Mesenteric fat pad (tissue), 1 donor: ENCODE measurements around the gene LCA5. TPM values are rescaled to one million over a fixed set of nuclear protein-coding genes. Genes with fewer than 3 reads are reported as not detected.
"Not testable (repeated sequence)": the region's sequence is repeated elsewhere in the genome, so short reads cannot be mapped to it uniquely, and the experiment has no call there.

Experiments used
- DNase-seq: peaks from one replicate; pipeline ENCODE4 v3.0.0-alpha.2; 2020; ENCODE audit warnings: low spot score
- total RNA-seq: library from RNA; stranded (reverse); fragmentation: NEBNext Ultra II Directional; extraction: Animal tissue kit (Norgen Biotek cat#: 25700); gene quantifications from one replicate; pipeline ENCODE4 v1.2.1, GENCODE V29; 2021
- donor health status: DM: yes; HTN: yes; CAD: no.

Gene LCA5
- total RNA-seq, 1 donor from 2014 or later = 3.1 TPM

DNA sequence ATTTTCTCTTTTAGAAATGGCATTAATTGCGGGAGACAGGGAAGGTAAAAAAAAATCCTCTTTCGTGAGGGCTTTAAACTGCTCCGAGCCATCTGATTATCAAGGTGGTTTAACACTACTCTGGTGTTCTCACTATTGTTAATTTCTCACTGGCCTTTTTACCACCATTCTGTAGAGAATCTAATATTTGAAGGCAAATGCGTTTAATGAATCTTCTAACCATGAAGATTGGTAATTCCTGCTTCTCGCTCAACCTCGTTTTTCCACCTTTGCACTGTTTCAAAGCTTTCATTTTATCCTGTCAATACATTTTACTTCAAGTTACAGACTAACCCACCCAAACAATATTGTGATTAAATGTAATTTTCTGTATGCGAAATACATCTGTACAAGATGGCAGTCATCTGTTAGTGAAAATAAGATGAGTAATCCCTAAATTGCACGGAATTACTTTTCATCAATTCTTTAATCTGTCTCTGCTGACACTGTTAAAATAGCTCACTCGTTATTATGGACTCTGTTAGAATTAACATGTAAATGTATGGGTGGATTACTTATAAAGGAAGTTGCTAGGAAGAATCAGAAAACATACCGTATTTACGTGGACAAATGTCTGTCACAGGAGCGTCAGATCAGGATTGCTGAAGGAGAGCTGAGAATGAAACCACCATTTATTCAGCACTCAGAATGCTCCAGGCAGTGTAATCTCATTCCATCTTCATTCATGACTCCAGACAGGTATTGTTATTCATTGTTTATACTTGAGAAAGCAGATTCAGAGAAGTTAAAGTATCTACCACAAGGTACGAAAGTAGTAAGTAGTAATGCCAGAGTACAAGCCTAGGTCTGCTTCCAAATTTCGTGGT, 1.1 kb upstream of the LCA5 start:
- DNase-seq = no peak

DNA sequence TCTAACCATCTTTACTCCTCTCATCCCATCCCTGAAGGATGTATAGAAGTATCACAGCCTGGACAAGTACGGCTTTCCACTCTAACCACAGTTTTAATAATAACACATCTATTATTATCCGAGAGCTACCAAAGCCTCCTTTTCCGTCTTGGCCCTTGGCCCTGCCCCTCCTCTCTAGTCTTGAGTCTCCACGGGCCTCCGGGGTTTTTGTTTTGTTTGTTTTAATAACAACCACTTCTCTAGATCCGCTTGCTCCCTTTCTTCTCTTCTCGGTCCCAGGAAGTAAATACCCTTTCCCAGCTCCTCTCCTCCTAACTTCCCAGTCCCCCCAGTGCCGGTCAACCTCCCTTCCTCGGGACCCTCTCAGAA, 661 bp downstream of the LCA5 start:
- no peak for DNase-seq

DNA sequence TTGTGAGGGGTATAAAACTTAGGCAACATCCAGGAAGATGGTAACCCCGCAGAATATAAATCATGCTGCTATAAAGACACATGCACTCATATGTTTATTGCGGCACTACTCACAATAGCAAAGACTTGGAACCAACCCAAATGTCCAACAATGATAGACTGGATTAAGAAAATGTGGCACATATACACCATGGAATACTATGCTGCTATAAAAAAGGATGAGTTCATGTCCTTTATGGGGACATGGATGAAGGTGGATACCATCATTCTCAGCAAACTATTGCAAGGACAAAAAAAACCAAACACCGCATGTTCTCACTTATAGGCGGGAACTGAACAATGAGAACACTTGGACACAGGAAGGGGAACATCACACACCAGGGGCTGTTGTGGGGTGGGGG, 7.7 kb downstream of the LCA5 start:
- not testable (repeated sequence) for DNase-seq

DNA sequence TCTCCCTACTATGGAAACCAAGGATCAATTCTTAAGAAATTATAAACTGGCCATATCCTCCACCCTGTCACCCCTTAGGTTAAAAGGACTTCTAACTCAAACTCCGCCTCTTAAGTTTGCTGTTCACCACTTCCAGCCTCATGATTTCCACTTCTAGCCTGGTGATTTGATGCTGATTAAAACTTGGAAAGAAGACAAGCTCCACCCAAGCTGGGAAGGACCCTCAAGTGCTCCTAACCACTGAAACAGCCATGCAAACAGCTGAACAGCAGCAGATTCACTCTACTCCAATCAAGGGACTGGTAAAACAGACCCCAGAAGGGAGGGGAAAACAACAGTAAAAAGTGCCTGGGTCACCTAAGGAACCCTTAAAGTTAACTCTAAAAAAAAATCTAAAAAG, 10.3 kb downstream of the LCA5 start:
- no peak for DNase-seq

GRCh38 chr6:79525272-79526100, 11.7 kb downstream of the LCA5 start:
- no peak for DNase-seq

DNA sequence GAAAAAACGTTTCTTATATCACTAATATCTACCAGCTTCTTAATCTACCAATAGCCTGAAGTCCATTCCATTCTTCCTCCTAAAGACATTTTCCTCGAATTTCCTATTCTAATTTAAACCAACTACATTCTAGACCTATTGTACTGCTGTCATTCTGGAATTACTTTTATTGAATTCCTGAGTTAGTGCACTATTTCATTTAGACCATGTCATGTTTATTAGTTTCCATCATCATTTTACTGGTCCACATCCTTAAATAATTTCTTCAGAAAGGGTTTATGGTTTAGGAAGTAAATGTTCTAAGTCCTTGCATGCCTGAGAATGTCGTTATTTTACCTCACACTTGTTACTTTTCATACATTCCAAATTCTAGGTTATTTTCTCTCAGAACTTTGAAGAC, 13.2 kb downstream of the LCA5 start:
- no peak for DNase-seq

DNA sequence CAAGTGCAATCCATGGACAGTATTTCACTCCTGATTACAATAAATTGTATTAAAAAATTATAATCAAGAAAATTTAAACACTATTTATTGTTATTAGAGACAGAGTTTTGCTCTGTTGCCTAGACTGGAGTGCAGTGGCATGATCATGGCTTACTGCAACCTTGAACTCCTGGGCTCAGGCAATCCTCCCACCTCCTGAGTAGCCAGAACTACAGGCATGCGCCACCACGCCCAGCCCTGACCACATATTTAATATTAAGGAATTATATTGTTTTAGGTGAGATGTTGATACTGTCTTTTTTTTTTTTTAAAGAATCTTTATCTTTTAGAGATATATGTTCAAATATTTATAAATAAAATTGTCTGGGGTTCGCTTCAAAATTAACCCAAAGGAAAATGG, 14.6 kb downstream of the LCA5 start:
- DNase-seq = no peak

- no peak for DNase-seq
Observed at GRCh38 chr6:79520534-79520933, 16.7 kb downstream of the LCA5 start.

GRCh38 chr6:79518842-79519241, 18.4 kb downstream of the LCA5 start:
- no peak for DNase-seq

DNA sequence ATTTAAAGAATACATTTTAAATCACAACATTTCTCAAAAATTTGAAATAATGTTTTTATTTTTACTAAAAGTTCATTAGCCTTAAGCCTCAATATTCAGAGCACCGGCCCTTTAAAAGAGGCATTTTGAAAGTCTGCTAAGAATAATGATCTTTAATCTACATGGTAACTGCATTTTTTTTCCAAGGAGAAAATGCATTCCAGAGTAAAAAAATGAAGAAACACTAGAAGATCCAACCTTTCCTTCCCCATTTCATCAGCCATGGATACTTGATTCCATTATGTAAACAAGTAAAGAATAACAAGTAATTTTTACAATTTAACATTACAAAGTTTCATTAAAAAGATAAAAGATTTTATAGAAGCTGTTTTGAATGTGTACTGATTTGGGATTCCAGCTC, 21.8 kb downstream of the LCA5 start:
- DNase-seq = no peak

GRCh38 chr6:79513111-79513510, 24.1 kb downstream of the LCA5 start:
- DNase-seq = no peak

- no peak for DNase-seq
Observed at GRCh38 chr6:79512014-79512413, 25.2 kb downstream of the LCA5 start.

DNA sequence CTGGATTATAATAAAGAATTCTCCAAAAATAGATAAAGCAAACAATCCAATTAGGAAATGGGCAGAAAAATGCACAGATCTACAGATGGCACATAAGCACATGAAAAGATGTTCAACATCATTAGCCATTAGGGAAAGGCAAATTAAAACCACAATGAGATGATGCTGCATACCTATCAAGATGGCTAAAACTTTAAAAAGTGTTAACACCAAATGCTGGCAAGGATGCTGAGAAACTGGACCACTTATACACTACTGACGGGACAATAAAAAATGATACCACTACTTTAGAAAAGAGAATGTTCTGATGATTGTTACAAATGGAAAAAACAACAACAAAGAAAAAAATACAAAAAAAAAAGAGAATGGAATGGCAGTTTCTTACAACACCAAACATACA, 26.5 kb downstream of the LCA5 start:
- no peak for DNase-seq

DNA sequence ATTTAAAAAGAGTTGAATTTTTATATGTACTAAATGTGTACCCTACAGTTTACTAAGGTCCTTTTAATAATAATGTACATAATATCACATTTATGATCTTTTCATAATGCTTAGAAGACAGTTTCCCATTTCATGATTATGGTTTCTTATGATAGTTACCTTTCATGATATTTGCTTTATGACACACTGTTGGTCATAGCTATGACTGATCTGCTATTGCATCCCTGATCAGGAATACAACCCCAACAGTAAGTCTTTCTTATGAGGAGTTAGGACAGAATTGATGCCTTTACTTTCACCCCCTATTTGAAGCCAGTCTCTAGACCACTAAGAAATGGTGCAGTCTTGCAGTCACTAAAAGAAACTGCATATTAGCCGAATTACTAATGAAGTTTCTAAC, 31.0 kb downstream of the LCA5 start:
- no peak for DNase-seq

DNA sequence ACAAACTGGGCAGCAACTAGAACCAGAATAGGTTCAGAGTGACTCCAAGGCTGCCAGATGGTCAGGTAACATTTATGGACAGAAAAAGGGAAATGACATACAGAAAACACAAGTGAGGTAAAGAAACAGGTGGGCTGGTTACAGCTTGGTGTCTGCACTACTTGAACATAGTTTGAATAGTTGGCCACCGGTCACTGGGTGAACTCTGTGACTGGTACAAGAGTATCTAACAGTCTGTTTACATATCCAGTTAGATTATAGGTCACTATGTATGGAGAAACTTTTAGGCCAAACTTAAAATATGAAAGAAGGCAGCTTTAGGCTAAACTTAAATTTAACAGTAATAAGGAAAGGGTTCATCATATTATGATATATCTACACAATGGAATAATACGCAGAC, 32.9 kb downstream of the LCA5 start:
- no peak for DNase-seq

- DNase-seq = no peak
Observed at GRCh38 chr6:79498842-79499241, 38.4 kb downstream of the LCA5 start.

GRCh38 chr6:79495246-79495645, 42.0 kb downstream of the LCA5 start:
- no peak for DNase-seq

DNA sequence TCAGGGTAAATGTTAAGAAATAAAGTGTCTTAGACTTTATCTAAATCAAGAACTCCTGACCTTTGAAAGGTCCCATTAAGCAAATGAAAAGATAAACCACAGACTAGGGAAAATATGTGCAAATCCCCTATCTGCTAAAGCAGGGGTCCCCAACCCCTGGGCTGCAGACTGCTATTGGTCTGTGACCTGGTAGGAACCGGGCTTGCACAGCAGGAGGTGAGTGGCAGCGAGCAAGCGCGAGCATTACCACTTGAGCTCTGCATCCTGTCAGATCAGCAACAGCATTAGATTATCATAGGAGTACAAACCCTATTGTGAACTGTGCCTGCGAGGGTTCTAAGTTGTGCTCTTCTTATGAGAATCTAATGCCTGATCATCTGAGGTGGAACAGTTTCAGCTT, 42.4 kb downstream of the LCA5 start:
- DNase-seq = no peak

GRCh38 chr6:79470728-79471127, 66.5 kb downstream of the LCA5 start:
- DNase-seq = no peak

DNA sequence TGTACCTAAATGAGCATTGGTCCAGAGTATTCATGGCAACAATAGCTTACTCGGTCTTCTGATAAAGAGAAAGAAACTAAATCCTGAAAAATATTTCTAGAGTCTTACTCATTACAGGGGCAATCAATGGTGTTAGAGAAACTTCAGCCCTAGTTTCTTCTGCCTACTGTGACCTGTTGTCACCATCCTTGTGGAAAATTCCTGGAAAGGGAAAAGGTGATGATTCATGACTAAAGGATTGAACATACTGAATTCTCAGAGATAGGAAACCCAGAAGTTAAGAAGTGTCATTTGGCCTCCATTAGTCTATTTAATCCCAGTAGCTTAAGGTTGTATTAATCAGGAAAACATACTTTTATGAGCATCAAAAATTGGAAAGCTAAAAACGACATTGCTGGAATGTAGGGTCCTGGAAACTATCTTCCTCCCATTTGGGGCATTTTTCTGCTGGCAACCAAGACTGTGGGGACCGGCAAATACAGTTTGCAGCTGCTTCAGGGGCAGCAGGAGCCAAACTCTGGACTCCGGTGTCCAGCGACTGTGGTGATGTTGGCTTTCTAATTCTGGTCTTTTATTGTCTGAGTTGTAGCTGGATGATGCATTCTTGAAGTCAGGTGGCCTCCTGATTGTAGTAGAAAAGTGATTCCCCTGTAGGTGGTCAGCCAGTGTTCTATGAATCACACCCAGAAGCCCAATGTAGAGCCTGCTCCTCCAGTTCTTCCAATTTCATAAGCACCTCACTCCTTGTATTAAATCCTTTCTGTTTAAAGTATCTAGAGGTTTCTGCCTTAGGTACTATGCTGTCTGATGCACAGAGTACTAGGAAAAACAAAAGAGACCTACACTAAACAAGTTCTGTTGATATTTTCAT, 67.6 kb downstream of the LCA5 start:
- no peak for DNase-seq

- DNase-seq = no peak
Observed at GRCh38 chr6:79468587-79468986, 68.6 kb downstream of the LCA5 start.

DNA sequence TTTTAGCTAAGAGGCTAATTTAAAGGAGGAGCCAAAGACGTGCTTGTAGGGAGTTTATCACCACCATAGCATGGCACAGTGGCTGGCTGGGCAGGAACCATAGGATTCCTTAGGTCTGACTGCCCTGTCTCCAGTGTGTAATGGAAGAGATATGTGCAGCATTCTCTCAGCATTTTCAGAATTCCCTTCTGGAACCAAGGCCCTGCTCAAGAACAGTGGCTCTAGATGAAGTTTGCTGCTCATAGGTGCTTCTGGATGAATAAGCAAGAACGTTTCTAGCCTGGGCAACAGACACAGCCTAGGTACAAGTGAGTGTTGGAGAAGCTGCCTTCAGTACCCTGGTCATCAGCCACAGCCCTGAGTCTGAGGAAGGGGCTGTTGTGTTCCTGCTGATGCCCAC, 69.1 kb downstream of the LCA5 start:
- no peak for DNase-seq
